OCI-LY3 (cell line): ENCODE measurements around the gene ZC3H12D.

ENCODE experiments used
- CTCF ChIP-seq: fragments of 200-600, 300-600 bp; sonication (generic); IDR thresholded peaks from 2 replicates; pipeline ENCODE4 v1.5.1; 2014; ENCODE audit warnings: antibody characterized with exemption, low read length, low read depth
- EZH2phosphoT487 ChIP-seq: fragments of 200-600 bp; shearing (Covaris generic); IDR thresholded peaks from 2 replicates; pipeline ENCODE4 v1.6.1; 2018; ENCODE audit warnings: antibody characterized with exemption, mixed run types, low read depth

- TF ChIP-seq CTCF: peak; percentile 30
- TF ChIP-seq EZH2phosphoT487: no peak
Observed at GRCh38 chr6:149473080-149474052, 11.4 kb downstream of the ZC3H12D start.
